GM23338 (cell line): Measurements from ENCODE around the gene OXNAD1. TPM values are rescaled to one million over a fixed set of nuclear protein-coding genes. Genes with fewer than 3 reads are reported as not detected.
A peak's percentile ranks its signal among the peaks of the same experiment; 100 is the strongest.

Source experiments
- ATAC-seq: fragments of 200-7000 bp; cut with Tn5 transposase; 3 replicates; pipeline ENCODE4 v1.9.1; 2020
- DNase-seq: peaks from one replicate; pipeline ENCODE4 v3.0.0-alpha.2; 2015; ENCODE audit warnings: low spot score
- H2AFZ ChIP-seq: fragments of 200-600 bp; sonication (generic); 2 replicates; pipeline ENCODE4 v1.8.0; 2016; ENCODE audit warnings: antibody characterized with exemption, mild to moderate bottlenecking, moderate library complexity
- H3F3A ChIP-seq: fragments of 200-600 bp; sonication (generic); replicated peaks from 2 replicates; pipeline ENCODE4 v1.8.0; 2017; ENCODE audit warnings: antibody characterized with exemption, mixed run types, low read depth
- H3K27ac ChIP-seq: fragments of 200-600 bp; sonication (generic); 2 replicates; pipeline ENCODE4 v1.6.1; 2016; ENCODE audit warnings: low read depth
- H3K27me3 ChIP-seq: fragments of 200-600 bp; sonication (generic); 2 replicates; pipeline ENCODE4 v1.8.0; 2016; ENCODE audit warnings: mild to moderate bottlenecking, mixed run types, moderate library complexity; ENCODE audit not compliant: insufficient read depth
- H3K36me3 ChIP-seq: fragments of 200-600 bp; sonication (generic); 2 replicates; pipeline ENCODE4 v1.8.0; 2016; ENCODE audit warnings: mild to moderate bottlenecking; ENCODE audit not compliant: insufficient read depth
- H3K4me1 ChIP-seq: fragments of 200-600 bp; sonication (generic); 2 replicates; pipeline ENCODE4 v1.8.0; 2016; ENCODE audit warnings: mild to moderate bottlenecking, moderate library complexity; ENCODE audit not compliant: insufficient read depth
- H3K4me2 ChIP-seq: fragments of 200-600 bp; sonication (generic); 2 replicates; pipeline ENCODE4 v1.7.1; 2017; ENCODE audit warnings: mixed run types
- H3K4me3 ChIP-seq: fragments of 200-600 bp; sonication (generic); 2 replicates; pipeline ENCODE4 v1.6.1; 2016; ENCODE audit warnings: mixed run types
- H3K79me2 ChIP-seq: fragments of 200-600 bp; sonication (generic); replicated peaks from 2 replicates; pipeline ENCODE4 v1.8.0; 2017; ENCODE audit warnings: mild to moderate bottlenecking; ENCODE audit not compliant: insufficient read depth
- H3K9me2 ChIP-seq: fragments of 200-600 bp; sonication (generic); 2 replicates; pipeline ENCODE4 v1.8.0; 2017; ENCODE audit not compliant: insufficient read depth
- H4K20me1 ChIP-seq: fragments of 200-600 bp; sonication (generic); replicated peaks from 2 replicates; pipeline ENCODE4 v1.8.0; 2017; ENCODE audit warnings: mild to moderate bottlenecking; ENCODE audit not compliant: insufficient read depth
- H3K27ac Mint-ChIP-seq: 2 replicates; pipeline ENCODE4 v1.8.0; 2020; ENCODE audit warnings: inconsistent platforms, mild to moderate bottlenecking, moderate library complexity, mixed read lengths
- H3K27me3 Mint-ChIP-seq: 3 replicates; pipeline ENCODE4 v1.8.0; 2022; ENCODE audit warnings: low read depth, mild to moderate bottlenecking, moderate library complexity, mixed read lengths, inconsistent platforms; ENCODE audit not compliant: insufficient read depth, poor library complexity
- H3K36me3 Mint-ChIP-seq: 3 replicates; pipeline ENCODE4 v1.8.0; 2021; ENCODE audit warnings: low read depth, mild to moderate bottlenecking, inconsistent platforms, moderate library complexity, mixed read lengths
- H3K4me1 Mint-ChIP-seq: 3 replicates; pipeline ENCODE4 v1.8.0; 2020; ENCODE audit warnings: mild to moderate bottlenecking, inconsistent platforms, mixed read lengths
- H3K4me3 Mint-ChIP-seq: 3 replicates; pipeline ENCODE4 v1.8.0; 2021; ENCODE audit warnings: moderate library complexity, mild to moderate bottlenecking, inconsistent platforms, mixed read lengths
- H3K9me3 Mint-ChIP-seq: 3 replicates; pipeline ENCODE4 v1.8.0; 2020; ENCODE audit warnings: moderate library complexity, mild to moderate bottlenecking, inconsistent platforms, mixed read lengths
- CREB1 ChIP-seq: fragments of 250-450 bp; sonication (Bioruptor Pico); IDR thresholded peaks from 2 replicates; pipeline ENCODE4 v1.5.0; 2020; ENCODE audit warnings: low read depth, mild to moderate bottlenecking, moderate library complexity
- ETS1 ChIP-seq: IDR thresholded peaks from 2 replicates; pipeline ENCODE4 v1.6.1; 2016; ENCODE audit warnings: antibody characterized with exemption
- EZH2 ChIP-seq: fragments of 200-600 bp; sonication (generic); IDR thresholded peaks from one replicate; pipeline ENCODE4 v1.8.0; 2017; ENCODE audit warnings: antibody characterized with exemption, mild to moderate bottlenecking, low read depth; ENCODE audit not compliant: unreplicated experiment
- EZH2phosphoT487 ChIP-seq: fragments of 200-600 bp; sonication (generic); IDR thresholded peaks from one replicate; pipeline ENCODE4 v1.8.1; 2018; ENCODE audit warnings: antibody characterized with exemption; ENCODE audit not compliant: unreplicated experiment
- JUNB ChIP-seq: IDR thresholded peaks from one replicate; pipeline ENCODE4 v1.6.1; 2016; ENCODE audit warnings: antibody characterized with exemption; ENCODE audit not compliant: unreplicated experiment
- NANOG ChIP-seq: IDR thresholded peaks from 2 replicates; pipeline ENCODE4 v1.6.1; 2016; ENCODE audit warnings: antibody characterized with exemption, borderline replicate concordance
- POLR2AphosphoS5 ChIP-seq: IDR thresholded peaks from 2 replicates; pipeline ENCODE4 v1.6.1; 2016; ENCODE audit warnings: antibody characterized with exemption, low read depth
- STAT1 ChIP-seq: IDR thresholded peaks from one replicate; pipeline ENCODE4 v1.6.1; 2016; ENCODE audit warnings: antibody characterized with exemption; ENCODE audit not compliant: unreplicated experiment
- ZNF114 ChIP-seq: fragments of 250-450 bp; sonication (Bioruptor Pico); IDR thresholded peaks from 2 replicates; pipeline ENCODE4 v1.5.0; 2020; ENCODE audit warnings: mild to moderate bottlenecking, moderate library complexity
- ZNF331 ChIP-seq: fragments of 250-450 bp; sonication (Bioruptor Pico); IDR thresholded peaks from 2 replicates; pipeline ENCODE4 v1.5.0; 2020; ENCODE audit warnings: low read depth, mild to moderate bottlenecking, moderate library complexity
- polyA plus RNA-seq: library from polyadenylated mRNA; unstranded; fragments of >200 nt; fragmentation: Nextera tagmentation; extraction: Ambion mirVana; gene quantifications from 2 replicates; pipeline ENCODE4 v1.2.1, GENCODE V29; 2016
- total RNA-seq: library from RNA; depleted of rRNA; stranded (reverse); fragments of >200 nt; shearing (Covaris generic); gene quantifications from 2 replicates; pipeline ENCODE4 v1.2.3, GENCODE V29; 2014
- TF ChIP-seq, protein P1 (sequence below): IDR thresholded peaks from one replicate; pipeline ENCODE4 v1.6.1; 2018; ENCODE audit warnings: antibody characterized with exemption; ENCODE audit not compliant: unreplicated experiment
- TF ChIP-seq, protein P2 (sequence below), 2 experiments: fragments of 200-600 bp in 1 of 2; sonication (generic) in 1 of 2; conservative IDR thresholded peaks; 2 replicates each; pipeline versions ENCODE4 v1.5.1 to v1.6.1; 2016 to 2017; ENCODE audit warnings: antibody characterized with exemption in 2 of 2, low read depth in 2 of 2, mild to moderate bottlenecking in 2 of 2, moderate library complexity in 1 of 2
- TF ChIP-seq, protein P3 (sequence below): fragments of 250-450 bp; sonication (Bioruptor Pico); IDR thresholded peaks from 2 replicates; pipeline ENCODE4 v1.5.0; 2020; ENCODE audit warnings: mild to moderate bottlenecking, moderate library complexity

Gene OXNAD1
- total and polyA plus RNA-seq, 2 experiments from 2014 or later: 22.9 to 34.2 TPM

GRCh38 chr3:16284633-16285032 lies 19.6 kb downstream of the OXNAD1 start:
- no peaks in the 10 kb centered on the region for H3K27me3 ChIP-seq
- H3F3A ChIP-seq: no peaks in the 10 kb centered on the region
- Mint-ChIP-seq H3K36me3 (peaks cover 13% of the 10 kb centered on the region; the same call in 2 of the 3 replicates), H3K9me3 (no peaks in the 10 kb centered on the region), H3K27me3 (no peaks in the 10 kb centered on the region), H3K4me3 (no peak overlapping the region), H3K4me1 (no peaks in the 10 kb centered on the region), H3K27ac (no peak overlapping the region; the same call in 1 of the 2 replicates)
- H3K27ac ChIP-seq: 0 out of 2 replicates have a peak overlapping the region, but pooled peaks have one; percentile 64
- no peaks in the 10 kb centered on the region for H3K79me2 ChIP-seq
- no peak overlapping the region for H3K4me2 ChIP-seq
- H4K20me1 ChIP-seq: no peaks in the 10 kb centered on the region; the same call in 1 of the 2 replicates
- TF ChIP-seq CREB1 (no peak), JUNB (no peak), EZH2phosphoT487 (no peak), POLR2AphosphoS5 (no peak), ZNF114 (no peak), ZNF331 (CRISPR knock-in tag) (no peak), STAT1 (no peak), EZH2 (no peak), ETS1 (no peak), NANOG (no peak)
- TF ChIP-seq, protein P1, sequence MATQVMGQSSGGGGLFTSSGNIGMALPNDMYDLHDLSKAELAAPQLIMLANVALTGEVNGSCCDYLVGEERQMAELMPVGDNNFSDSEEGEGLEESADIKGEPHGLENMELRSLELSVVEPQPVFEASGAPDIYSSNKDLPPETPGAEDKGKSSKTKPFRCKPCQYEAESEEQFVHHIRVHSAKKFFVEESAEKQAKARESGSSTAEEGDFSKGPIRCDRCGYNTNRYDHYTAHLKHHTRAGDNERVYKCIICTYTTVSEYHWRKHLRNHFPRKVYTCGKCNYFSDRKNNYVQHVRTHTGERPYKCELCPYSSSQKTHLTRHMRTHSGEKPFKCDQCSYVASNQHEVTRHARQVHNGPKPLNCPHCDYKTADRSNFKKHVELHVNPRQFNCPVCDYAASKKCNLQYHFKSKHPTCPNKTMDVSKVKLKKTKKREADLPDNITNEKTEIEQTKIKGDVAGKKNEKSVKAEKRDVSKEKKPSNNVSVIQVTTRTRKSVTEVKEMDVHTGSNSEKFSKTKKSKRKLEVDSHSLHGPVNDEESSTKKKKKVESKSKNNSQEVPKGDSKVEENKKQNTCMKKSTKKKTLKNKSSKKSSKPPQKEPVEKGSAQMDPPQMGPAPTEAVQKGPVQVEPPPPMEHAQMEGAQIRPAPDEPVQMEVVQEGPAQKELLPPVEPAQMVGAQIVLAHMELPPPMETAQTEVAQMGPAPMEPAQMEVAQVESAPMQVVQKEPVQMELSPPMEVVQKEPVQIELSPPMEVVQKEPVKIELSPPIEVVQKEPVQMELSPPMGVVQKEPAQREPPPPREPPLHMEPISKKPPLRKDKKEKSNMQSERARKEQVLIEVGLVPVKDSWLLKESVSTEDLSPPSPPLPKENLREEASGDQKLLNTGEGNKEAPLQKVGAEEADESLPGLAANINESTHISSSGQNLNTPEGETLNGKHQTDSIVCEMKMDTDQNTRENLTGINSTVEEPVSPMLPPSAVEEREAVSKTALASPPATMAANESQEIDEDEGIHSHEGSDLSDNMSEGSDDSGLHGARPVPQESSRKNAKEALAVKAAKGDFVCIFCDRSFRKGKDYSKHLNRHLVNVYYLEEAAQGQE: no peak
- TF ChIP-seq, protein P2, sequence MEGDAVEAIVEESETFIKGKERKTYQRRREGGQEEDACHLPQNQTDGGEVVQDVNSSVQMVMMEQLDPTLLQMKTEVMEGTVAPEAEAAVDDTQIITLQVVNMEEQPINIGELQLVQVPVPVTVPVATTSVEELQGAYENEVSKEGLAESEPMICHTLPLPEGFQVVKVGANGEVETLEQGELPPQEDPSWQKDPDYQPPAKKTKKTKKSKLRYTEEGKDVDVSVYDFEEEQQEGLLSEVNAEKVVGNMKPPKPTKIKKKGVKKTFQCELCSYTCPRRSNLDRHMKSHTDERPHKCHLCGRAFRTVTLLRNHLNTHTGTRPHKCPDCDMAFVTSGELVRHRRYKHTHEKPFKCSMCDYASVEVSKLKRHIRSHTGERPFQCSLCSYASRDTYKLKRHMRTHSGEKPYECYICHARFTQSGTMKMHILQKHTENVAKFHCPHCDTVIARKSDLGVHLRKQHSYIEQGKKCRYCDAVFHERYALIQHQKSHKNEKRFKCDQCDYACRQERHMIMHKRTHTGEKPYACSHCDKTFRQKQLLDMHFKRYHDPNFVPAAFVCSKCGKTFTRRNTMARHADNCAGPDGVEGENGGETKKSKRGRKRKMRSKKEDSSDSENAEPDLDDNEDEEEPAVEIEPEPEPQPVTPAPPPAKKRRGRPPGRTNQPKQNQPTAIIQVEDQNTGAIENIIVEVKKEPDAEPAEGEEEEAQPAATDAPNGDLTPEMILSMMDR (conservative IDR thresholded peaks at IDR 0.05; ENCODE audit: low read depth in 2 of 2): no peak
- TF ChIP-seq, protein P3, sequence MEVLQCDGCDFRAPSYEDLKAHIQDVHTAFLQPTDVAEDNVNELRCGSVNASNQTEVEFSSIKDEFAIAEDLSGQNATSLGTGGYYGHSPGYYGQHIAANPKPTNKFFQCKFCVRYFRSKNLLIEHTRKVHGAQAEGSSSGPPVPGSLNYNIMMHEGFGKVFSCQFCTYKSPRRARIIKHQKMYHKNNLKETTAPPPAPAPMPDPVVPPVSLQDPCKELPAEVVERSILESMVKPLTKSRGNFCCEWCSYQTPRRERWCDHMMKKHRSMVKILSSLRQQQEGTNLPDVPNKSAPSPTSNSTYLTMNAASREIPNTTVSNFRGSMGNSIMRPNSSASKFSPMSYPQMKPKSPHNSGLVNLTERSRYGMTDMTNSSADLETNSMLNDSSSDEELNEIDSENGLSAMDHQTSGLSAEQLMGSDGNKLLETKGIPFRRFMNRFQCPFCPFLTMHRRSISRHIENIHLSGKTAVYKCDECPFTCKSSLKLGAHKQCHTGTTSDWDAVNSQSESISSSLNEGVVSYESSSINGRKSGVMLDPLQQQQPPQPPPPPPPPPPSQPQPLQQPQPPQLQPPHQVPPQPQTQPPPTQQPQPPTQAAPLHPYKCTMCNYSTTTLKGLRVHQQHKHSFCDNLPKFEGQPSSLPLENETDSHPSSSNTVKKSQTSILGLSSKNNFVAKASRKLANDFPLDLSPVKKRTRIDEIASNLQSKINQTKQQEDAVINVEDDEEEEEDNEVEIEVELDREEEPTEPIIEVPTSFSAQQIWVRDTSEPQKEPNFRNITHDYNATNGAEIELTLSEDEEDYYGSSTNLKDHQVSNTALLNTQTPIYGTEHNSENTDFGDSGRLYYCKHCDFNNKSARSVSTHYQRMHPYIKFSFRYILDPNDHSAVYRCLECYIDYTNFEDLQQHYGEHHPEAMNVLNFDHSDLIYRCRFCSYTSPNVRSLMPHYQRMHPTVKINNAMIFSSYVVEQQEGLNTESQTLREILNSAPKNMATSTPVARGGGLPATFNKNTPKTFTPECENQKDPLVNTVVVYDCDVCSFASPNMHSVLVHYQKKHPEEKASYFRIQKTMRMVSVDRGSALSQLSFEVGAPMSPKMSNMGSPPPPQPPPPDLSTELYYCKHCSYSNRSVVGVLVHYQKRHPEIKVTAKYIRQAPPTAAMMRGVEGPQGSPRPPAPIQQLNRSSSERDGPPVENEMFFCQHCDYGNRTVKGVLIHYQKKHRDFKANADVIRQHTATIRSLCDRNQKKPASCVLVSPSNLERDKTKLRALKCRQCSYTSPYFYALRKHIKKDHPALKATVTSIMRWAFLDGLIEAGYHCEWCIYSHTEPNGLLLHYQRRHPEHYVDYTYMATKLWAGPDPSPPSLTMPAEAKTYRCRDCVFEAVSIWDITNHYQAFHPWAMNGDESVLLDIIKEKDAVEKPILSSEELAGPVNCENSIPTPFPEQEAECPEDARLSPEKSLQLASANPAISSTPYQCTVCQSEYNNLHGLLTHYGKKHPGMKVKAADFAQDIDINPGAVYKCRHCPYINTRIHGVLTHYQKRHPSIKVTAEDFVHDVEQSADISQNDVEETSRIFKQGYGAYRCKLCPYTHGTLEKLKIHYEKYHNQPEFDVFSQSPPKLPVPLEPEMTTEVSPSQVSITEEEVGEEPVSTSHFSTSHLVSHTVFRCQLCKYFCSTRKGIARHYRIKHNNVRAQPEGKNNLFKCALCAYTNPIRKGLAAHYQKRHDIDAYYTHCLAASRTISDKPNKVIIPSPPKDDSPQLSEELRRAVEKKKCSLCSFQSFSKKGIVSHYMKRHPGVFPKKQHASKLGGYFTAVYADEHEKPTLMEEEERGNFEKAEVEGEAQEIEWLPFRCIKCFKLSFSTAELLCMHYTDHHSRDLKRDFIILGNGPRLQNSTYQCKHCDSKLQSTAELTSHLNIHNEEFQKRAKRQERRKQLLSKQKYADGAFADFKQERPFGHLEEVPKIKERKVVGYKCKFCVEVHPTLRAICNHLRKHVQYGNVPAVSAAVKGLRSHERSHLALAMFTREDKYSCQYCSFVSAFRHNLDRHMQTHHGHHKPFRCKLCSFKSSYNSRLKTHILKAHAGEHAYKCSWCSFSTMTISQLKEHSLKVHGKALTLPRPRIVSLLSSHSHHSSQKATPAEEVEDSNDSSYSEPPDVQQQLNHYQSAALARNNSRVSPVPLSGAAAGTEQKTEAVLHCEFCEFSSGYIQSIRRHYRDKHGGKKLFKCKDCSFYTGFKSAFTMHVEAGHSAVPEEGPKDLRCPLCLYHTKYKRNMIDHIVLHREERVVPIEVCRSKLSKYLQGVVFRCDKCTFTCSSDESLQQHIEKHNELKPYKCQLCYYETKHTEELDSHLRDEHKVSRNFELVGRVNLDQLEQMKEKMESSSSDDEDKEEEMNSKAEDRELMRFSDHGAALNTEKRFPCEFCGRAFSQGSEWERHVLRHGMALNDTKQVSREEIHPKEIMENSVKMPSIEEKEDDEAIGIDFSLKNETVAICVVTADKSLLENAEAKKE (CRISPR knock-in tag): no peak
- H2AFZ ChIP-seq: no peak overlapping the region
- H3K36me3 ChIP-seq: peaks cover 11% of the 10 kb centered on the region; the same call in 1 of the 2 replicates
- no peak overlapping the region for H3K4me3 ChIP-seq
- DNase-seq (no peak), ATAC-seq (no peak)
- H3K4me1 ChIP-seq: no peaks in the 10 kb centered on the region
- H3K9me2 ChIP-seq: no peaks in the 10 kb centered on the region
